Panc1 (cell line): ENCODE results near the gene SREBF2.

ENCODE experiments used
- CTCF ChIP-seq: fragments of 450-650 bp; IDR thresholded peaks from 2 replicates; pipeline ENCODE4 v1.5.1; 2017; ENCODE audit warnings: mild to moderate bottlenecking
- POLR2AphosphoS5 ChIP-seq: IDR thresholded peaks from 2 replicates; pipeline ENCODE4 v1.6.1; 2012; ENCODE audit warnings: mild to moderate bottlenecking, low read depth, low read length, moderate library complexity

- TF ChIP-seq CTCF (no peak), POLR2AphosphoS5 (no peak)
Measured at GRCh38 chr22:41821471-41822316, 11.2 kb upstream of the SREBF2 start.
